ENCODE measurements around the gene ASB10. TPM values are rescaled to one million over a fixed set of nuclear protein-coding genes. Genes with fewer than 3 reads are reported as not detected.

Gene ASB10
- total RNA-seq, 1 experiment from 2014 or later, result not detected

- Histone ChIP-seq H3K4me3 (no peak overlapping the region), H3K9me3 (no peaks in the 10 kb centered on the region), H3K27me3 (no peaks in the 10 kb centered on the region), H3K36me3 (peaks cover 5% of the 10 kb centered on the region; the same call in 1 of the 2 replicates)
- no peak for DNase-seq
Observed at GRCh38 chr7:151135866-151136843, 50.9 kb downstream of the ASB10 start.

GRCh38 chr7:151135525-151135845 lies 51.6 kb downstream of the ASB10 start:
- Histone ChIP-seq H3K9me3 (no peaks in the 10 kb centered on the region), H3K4me3 (no peak overlapping the region), H3K27me3 (no peaks in the 10 kb centered on the region), H3K36me3 (peaks cover 5% of the 10 kb centered on the region; the same call in 1 of the 2 replicates)
- DNase-seq, result no peak

GRCh38 chr7:151134743-151135524 lies 52.1 kb downstream of the ASB10 start:
- peaks cover 2% of the 10 kb centered on the region; the same call in 1 of the 2 replicates for H3K36me3 ChIP-seq
- H3K27me3 ChIP-seq, result no peaks in the 10 kb centered on the region
- no peak overlapping the region for H3K4me3 ChIP-seq
- no peaks in the 10 kb centered on the region for H3K9me3 ChIP-seq
- no peak for DNase-seq

- no peak overlapping the region for H3K4me3 ChIP-seq
- H3K9me3 ChIP-seq, result no peaks in the 10 kb centered on the region
- no peak for DNase-seq
- H3K36me3 ChIP-seq, result peaks cover 2% of the 10 kb centered on the region
- no peaks in the 10 kb centered on the region for H3K27me3 ChIP-seq
Observed at GRCh38 chr7:151133986-151134742, 52.9 kb downstream of the ASB10 start.

- peaks cover 2% of the 10 kb centered on the region for H3K36me3 ChIP-seq
- no peaks in the 10 kb centered on the region for H3K9me3 ChIP-seq
- H3K27me3 ChIP-seq, result no peaks in the 10 kb centered on the region
- DNase-seq, result no peak
- H3K4me3 ChIP-seq, result no peak overlapping the region
Observed at GRCh38 chr7:151133266-151133985, 53.6 kb downstream of the ASB10 start.

GRCh38 chr7:151132461-151133205 lies 54.4 kb downstream of the ASB10 start:
- Histone ChIP-seq H3K4me3 (no peak overlapping the region), H3K36me3 (peaks cover 2% of the 10 kb centered on the region), H3K27me3 (no peaks in the 10 kb centered on the region), H3K9me3 (no peaks in the 10 kb centered on the region)
- DNase-seq, result no peak

GRCh38 chr7:151131592-151132293 lies 55.3 kb downstream of the ASB10 start:
- H3K4me3 ChIP-seq, result no peak overlapping the region
- no peaks in the 10 kb centered on the region for H3K27me3 ChIP-seq
- peaks cover 2% of the 10 kb centered on the region for H3K36me3 ChIP-seq
- no peaks in the 10 kb centered on the region for H3K9me3 ChIP-seq
- no peak for DNase-seq

GRCh38 chr7:151131224-151131591 lies 55.8 kb downstream of the ASB10 start:
- Histone ChIP-seq H3K27me3 (no peaks in the 10 kb centered on the region), H3K9me3 (no peaks in the 10 kb centered on the region), H3K36me3 (peaks cover 2% of the 10 kb centered on the region), H3K4me3 (no peak overlapping the region)
- DNase-seq, result no peak

- Histone ChIP-seq H3K27me3 (no peaks in the 10 kb centered on the region), H3K36me3 (peaks cover 2% of the 10 kb centered on the region), H3K9me3 (no peaks in the 10 kb centered on the region), H3K4me3 (no peak overlapping the region)
- DNase-seq, result no peak
Observed at GRCh38 chr7:151130741-151131157, 56.3 kb downstream of the ASB10 start.

GRCh38 chr7:151129960-151130591 lies 57.0 kb downstream of the ASB10 start:
- DNase-seq, result no peak
- Histone ChIP-seq H3K36me3 (peaks cover under 1% of the 10 kb centered on the region), H3K9me3 (no peaks in the 10 kb centered on the region), H3K27me3 (no peaks in the 10 kb centered on the region), H3K4me3 (no peak overlapping the region)

GRCh38 chr7:151129117-151129959 lies 57.7 kb downstream of the ASB10 start:
- H3K9me3 ChIP-seq, result no peaks in the 10 kb centered on the region
- H3K36me3 ChIP-seq, result peaks cover 4% of the 10 kb centered on the region; the same call in 1 of the 2 replicates
- no peaks in the 10 kb centered on the region for H3K27me3 ChIP-seq
- no peak for DNase-seq
- H3K4me3 ChIP-seq, result no peak overlapping the region

- H3K36me3 ChIP-seq, result peaks cover 9% of the 10 kb centered on the region
- H3K9me3 ChIP-seq, result no peaks in the 10 kb centered on the region
- H3K27me3 ChIP-seq, result no peaks in the 10 kb centered on the region
- no peak for DNase-seq
- H3K4me3 ChIP-seq, result no peak overlapping the region
Observed at GRCh38 chr7:151128716-151129115, 58.3 kb downstream of the ASB10 start.

- no peak for DNase-seq
- H3K9me3 ChIP-seq, result no peaks in the 10 kb centered on the region
- H3K27me3 ChIP-seq, result no peaks in the 10 kb centered on the region
- H3K4me3 ChIP-seq, result no peak overlapping the region
- peaks cover 10% of the 10 kb centered on the region for H3K36me3 ChIP-seq
Observed at GRCh38 chr7:151128144-151128543, 58.9 kb downstream of the ASB10 start.
